ENCODE results near the gene MRPL42.

Gene MRPL42

GRCh38 chr12:93500667-93501066, 33.4 kb downstream of the MRPL42 start:
- peak; percentile 17 for DNase-seq

DNA sequence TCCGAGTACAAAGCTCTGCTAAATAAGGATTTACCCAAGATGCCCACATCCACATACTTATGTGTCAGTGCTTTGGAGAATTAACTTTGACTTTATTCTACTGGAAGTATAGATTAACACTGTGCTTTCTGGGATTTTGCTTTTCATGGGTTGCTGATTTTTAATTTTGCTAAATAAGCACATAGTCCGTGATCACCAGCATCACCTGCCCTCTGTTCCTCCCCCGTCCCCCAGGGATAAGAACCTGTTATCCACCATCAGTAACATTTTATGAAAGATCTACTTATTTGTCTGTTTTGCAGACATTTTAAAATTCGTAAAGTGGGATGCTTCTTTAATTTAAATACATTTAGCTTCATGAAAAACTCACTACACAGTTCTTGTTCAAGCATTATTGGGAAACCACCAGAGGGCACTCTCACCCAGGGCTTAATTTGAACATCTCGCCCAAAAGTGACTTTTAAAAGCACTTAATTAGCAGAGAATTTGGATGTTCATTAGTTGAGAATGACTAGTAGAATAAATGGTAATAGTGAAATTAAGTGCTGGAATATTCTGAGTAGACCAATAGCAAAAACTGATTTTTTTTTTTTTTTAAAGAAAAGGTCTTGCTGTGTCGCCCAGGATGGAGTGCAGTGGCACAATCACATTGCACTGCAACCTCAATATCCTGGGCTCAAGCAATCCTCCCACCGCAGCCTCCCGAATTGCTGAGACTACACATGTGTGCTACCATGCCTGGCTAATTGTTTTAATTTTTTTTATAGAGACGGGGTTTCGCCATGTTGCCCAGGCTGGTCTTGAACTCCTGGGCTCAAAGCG, 35.7 kb downstream of the MRPL42 start:
- DNase-seq, result peak; percentile 51

GRCh38 chr12:93507165-93507564, 39.9 kb downstream of the MRPL42 start:
- DNase-seq, result no peak

- no peak for DNase-seq
Observed at GRCh38 chr12:93509506-93509905, 42.2 kb downstream of the MRPL42 start.

DNA sequence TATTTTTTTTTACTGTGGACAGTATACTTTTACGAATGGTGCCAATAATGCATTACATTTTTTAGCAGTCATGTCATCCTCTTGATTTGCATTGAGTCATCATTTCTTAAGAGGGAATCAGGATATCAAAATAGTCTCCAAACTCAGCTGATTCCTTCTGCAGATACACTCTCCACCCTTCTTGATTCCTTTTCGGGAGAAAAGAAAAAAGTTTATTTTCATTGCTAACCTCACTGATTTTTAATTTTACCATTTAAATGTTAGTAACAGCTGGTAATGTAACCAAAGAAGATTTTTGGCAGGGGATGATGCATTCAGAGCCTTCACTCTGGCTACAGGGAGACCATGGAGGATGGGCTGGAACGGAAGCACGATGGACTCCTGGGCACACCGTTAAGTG, 47.5 kb downstream of the MRPL42 start:
- DNase-seq, result no peak

- no peak for DNase-seq
Observed at GRCh38 chr12:93518725-93519124, 51.4 kb downstream of the MRPL42 start.

DNA sequence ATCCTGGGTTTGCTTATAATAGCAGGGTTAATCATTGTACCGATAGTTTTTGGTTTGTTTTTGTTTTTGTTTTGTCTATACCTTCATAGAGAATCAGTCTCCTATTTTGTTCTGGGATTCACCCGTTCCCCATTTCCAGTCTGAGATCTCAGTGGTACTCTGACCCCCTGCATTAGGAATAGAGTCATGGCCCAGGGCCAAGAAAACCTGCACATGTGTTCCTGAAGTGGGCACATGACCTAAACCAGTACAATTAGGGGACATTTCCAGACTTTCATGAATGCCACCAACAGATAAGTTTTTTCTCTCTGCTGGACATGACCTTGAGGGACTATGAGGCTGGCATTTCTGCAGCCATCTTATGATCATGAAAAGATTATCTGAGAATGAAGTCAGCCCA, 52.5 kb downstream of the MRPL42 start:
- DNase-seq, result no peak

DNA sequence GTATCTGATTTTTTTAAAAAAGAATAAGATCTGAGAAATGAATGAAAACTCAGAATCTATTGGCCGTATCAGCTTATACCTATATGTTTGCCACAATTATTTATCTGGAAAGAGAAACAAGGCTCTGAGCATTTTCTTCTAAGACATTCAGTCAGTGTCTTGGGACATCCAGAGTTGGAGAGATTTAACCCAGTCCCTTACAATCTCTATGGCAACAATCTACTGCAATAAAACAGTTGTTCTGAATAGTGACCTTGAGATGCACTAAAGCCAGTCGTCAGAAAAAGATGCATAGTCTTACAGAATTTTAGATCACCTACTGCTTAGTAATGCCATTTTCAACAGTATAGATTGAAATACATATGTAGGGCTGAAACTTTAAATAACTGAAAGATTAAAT, 53.1 kb downstream of the MRPL42 start:
- DNase-seq, result no peak

DNA sequence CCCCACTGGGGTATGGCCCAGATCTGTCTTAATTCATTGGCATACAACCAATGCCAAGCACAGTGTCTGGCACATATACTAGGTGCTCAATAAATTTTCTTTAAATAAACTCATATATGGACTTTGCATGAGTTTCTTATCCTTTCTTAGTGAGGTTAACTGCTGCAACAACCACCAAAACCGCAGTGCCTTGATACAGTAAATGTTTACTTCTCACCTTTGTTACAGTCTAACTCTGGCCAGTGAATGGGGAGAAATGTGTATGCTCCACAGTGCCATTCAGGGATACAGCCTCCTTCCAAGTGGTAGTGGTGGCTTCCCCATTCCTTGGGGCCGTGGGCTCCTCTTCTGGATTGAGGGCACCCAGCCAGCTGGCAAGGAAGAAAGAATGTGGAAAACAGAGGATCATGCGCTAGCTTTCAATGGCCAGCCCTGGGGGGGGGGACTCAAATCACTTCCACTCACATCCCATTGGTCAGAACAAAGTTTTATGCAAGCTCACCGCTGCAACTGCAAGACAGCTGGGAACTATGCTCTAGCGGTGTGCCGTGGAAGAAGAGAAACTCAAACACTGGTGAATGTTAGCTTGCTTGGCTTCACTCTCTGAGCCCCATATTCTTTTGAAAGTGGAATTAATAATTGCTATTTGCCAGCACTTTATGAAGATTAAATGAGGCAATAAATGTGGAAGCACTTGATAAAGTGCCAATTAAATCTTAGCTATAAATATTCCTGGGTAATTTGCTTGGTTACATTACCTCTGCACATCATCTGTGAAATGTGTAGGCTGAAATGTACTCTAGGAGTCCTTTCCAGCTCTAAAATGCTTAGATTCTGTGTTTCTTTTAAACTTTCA, 54.1 kb downstream of the MRPL42 start:
- no peak for DNase-seq

DNA sequence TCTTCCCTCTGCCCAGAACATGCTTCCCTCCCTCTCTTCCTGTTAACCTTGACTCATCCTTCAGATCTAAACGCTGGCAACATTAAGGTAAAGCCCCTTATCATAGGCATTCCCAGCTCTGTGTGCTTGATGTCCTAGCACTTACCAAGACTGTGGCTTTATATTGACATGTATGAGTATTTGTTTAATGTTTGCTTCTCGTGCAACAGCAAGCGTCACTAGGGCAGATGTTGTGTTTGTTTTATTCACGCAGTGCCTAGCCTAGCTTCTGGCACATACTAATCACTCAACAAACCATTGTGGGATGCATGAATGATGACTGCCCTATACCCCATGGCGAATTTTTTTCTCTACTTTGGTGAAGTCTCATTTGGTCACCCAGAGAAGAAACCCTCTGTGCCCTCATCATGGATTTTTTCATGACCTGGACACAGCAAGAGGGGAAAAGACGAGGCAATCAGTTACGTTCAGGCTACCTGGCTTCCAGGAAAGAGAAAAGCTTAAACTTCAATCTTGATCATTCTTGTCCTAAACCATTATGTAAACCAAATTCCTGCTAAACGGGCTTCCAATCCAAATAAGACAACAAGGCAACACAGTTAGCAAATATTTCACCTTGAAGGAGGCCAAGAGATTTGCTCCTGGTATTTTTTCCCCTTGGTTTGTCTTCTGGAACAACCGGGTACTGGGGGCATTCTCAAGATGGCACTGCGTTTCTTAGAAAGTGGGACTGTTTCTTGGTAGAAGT, 57.2 kb downstream of the MRPL42 start:
- DNase-seq, result no peak

DNA sequence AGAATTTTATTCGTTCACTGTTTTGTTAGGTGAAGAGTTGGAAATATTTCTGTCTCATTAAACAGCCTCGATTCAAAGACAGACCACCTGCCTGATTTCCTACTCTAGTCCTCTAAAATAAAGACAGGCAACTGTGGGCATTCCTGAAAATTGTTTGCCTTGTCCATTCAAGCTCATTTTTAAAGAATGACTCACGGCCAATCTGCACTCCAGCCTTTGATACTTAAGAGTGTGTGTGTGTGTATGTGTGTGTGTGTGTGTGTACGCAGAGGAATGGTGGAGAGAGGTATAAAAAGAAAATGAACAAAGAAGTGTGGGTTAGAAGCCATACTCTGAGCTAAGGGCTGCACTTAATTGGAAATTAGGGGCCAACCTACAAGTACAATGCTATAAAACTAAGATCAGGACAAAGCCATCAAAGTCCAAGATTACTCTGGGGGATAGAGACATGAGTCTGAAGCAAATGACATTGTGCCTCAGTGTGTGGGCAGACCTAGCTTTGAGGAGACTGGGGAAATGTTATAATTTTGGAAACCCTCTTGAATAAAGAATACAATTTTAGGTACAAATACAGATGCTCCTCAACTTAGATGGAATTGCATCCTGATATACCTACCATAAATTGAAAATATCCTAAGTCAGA, 59.6 kb downstream of the MRPL42 start:
- DNase-seq, result no peak

DNA sequence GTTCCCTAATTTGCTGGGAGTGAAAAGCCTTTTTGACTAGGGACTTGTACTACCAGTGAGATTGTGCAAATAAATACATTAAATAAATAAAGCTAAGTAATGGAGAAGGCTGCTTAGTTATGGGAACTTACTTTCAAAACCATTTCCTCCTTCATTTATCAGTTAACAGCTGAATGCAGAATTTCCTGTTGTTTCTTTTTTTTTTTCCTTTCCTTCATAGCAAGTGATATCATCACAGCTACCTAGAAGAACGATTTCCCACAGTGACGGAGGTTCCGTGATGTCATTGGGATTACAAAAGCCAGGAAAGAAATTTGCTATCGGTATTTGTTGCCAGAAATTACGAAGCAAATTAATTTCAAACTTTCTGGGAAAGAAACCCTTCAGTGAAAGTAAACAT, 63.0 kb downstream of the MRPL42 start:
- no peak for DNase-seq

- DNase-seq, result no peak
Observed at GRCh38 chr12:93533310-93533709, 66.0 kb downstream of the MRPL42 start.

GRCh38 chr12:93536111-93536765, 68.9 kb downstream of the MRPL42 start:
- DNase-seq, result no peak

GRCh38 chr12:93536766-93537488, 69.6 kb downstream of the MRPL42 start:
- DNase-seq, result no peak

DNA sequence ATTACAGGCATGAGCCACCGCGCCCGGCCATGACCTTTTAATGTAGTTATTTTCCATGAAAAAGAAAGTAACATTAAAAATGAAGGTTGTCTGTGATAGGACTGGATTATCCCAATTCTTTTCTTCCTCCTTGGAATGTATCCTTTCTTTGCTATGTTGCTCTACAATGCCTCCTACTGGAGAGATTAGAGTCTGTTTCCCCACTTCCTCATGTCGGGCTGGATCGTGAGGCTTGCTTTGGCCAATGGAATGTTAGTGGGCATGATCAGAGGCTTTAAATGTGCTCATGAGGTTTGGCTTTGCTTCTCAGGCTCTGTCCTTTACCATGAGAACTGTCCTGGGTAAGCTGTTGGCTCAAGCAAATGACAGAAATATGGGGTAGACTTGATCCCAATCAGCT, 70.5 kb downstream of the MRPL42 start:
- no peak for DNase-seq

DNA sequence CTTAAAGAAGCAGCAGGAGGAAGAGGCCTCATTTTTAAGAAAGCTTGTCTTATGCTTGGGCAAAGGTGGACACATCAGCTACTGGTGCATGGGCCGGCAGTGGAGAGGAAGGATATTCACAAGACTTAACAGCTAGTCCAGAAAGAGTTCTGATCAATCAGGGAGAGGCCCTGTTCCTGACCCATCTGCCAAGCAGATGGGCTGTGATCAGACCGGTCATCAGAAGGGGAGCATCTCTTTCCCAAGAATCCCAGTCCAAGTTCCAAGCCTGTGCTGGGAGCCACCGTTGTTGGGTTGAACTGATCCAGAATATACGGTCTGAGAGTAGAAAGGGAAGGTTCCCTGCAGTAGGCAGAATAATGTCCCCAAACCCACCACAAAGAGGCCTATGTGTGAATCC, 72.5 kb downstream of the MRPL42 start:
- no peak for DNase-seq

DNA sequence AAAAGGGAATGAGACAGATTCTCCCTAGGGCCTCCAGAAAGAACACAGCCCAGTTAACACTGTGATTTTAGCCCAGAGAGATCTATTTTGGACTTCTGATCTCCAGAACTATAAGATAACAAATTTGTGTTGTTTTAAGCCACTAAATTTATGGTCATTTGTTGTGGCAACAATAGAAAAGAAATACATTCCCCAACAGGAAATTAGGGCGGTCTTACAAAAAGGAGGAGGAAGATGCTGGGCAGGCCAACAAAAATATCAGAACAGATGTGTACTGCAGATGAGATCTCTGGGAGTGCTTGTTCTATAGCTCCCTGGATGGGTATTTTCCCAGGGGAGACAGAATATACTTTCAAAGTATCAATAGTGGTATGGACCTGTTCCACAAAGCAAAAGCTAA, 73.2 kb downstream of the MRPL42 start:
- no peak for DNase-seq

- no peak for DNase-seq
Observed at GRCh38 chr12:93541578-93542225, 74.4 kb downstream of the MRPL42 start.

GRCh38 chr12:93547778-93548177, 80.5 kb downstream of the MRPL42 start:
- no peak for DNase-seq

GRCh38 chr12:93549174-93549573, 81.9 kb downstream of the MRPL42 start:
- no peak for DNase-seq
